Stomach (tissue), 4 donors: ENCODE results near the gene C6orf15.

Source experiments
- POLR2AphosphoS5 ChIP-seq, 3 donors: sonication (generic); formaldehyde crosslinking; IDR thresholded peaks; one replicate each; pipeline ENCODE4 v1.6.1; 2016; ENCODE audit warnings: antibody characterized with exemption in 3 of 3
- TF ChIP-seq, protein P1 (sequence below), 7 experiments: fragments of 450-650 bp in 4 of 7; fragments of 200-600 bp in 3 of 7; sonication (generic) in 3 of 7; IDR thresholded peaks; one replicate each; pipeline ENCODE4 v1.5.1; 2016 to 2019; ENCODE audit warnings: antibody characterized with exemption in 7 of 7, control low read depth in 2 of 7, mild to moderate bottlenecking in 1 of 7

DNA sequence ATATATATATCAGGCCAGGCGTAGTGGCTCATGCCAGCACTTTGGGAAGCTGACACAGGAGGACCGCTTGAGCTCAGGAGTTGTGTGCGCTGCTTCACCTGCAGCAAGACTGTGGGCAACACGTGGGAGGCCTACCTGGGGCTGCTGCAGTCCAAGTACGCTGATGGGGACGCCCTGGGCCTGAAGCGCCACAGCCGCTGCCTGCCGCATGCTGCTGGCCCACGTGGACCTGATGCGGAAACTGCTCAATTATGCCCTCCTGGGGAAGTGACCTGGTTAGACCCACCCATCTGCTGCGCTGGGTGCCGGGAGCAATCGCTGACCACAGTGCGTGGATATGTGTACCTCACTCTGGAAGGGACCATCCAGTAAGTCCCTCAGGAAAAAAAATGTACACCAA is 28.3 kb upstream of the C6orf15 start:
- TF ChIP-seq, protein P1, sequence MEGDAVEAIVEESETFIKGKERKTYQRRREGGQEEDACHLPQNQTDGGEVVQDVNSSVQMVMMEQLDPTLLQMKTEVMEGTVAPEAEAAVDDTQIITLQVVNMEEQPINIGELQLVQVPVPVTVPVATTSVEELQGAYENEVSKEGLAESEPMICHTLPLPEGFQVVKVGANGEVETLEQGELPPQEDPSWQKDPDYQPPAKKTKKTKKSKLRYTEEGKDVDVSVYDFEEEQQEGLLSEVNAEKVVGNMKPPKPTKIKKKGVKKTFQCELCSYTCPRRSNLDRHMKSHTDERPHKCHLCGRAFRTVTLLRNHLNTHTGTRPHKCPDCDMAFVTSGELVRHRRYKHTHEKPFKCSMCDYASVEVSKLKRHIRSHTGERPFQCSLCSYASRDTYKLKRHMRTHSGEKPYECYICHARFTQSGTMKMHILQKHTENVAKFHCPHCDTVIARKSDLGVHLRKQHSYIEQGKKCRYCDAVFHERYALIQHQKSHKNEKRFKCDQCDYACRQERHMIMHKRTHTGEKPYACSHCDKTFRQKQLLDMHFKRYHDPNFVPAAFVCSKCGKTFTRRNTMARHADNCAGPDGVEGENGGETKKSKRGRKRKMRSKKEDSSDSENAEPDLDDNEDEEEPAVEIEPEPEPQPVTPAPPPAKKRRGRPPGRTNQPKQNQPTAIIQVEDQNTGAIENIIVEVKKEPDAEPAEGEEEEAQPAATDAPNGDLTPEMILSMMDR (IDR thresholded peaks at IDR 0.05), result no peak
- no peak for TF ChIP-seq POLR2AphosphoS5 (IDR thresholded peaks at IDR 0.05)
